Peyer's patch (tissue), 4 donors: ENCODE data around the gene BSPRY.

ENCODE experiments used
- CTCF ChIP-seq, 6 experiments: fragments of 450-650 bp in 4 of 6; fragments of 200-600 bp in 2 of 6; sonication (generic) in 1 of 6; IDR thresholded peaks; one replicate each; pipeline ENCODE4 v1.5.1; 2017 to 2019; ENCODE audit warnings: antibody characterized with exemption in 6 of 6, mild to moderate bottlenecking in 3 of 6, moderate library complexity in 1 of 6
- POLR2A ChIP-seq, 2 donors: fragments of 450-650 bp; IDR thresholded peaks; one replicate each; pipeline ENCODE4 v1.5.1; 2017; ENCODE audit warnings: antibody characterized with exemption in 2 of 2, mild to moderate bottlenecking in 2 of 2, moderate library complexity in 2 of 2

- no peak for TF ChIP-seq CTCF (IDR thresholded peaks at IDR 0.05)
- no peak for TF ChIP-seq POLR2A (IDR thresholded peaks at IDR 0.05)
Observed at GRCh38 chr9:113320051-113320450, 29.3 kb upstream of the BSPRY start.
